Karpas-422 (cell line): ENCODE data around the gene DAPK3. TPM values are rescaled to one million over a fixed set of nuclear protein-coding genes. Genes with fewer than 3 reads are reported as not detected.

Source experiments
- small RNA-seq: library from RNA; depleted of rRNA; stranded (forward); fragments of <200 nt; gene quantifications from one replicate; pipeline ENCODE3, GENCODE V24; 2014
- total RNA-seq: library from RNA; depleted of rRNA; stranded (reverse); fragments of >200 nt; shearing (Covaris generic); gene quantifications from 2 replicates; pipeline ENCODE4 v1.2.3, GENCODE V29; 2014; ENCODE audit warnings: low replicate concordance; rRNA removed

DAPK3 gene
- total RNA-seq, 1 experiment from 2014 or later: 17.2 TPM

Small RNA genes within 50 kb of the gene (small RNA-seq; reads per million reads assigned to genes)
- not detected for gene RN7SL202P
- gene SNORD37: 85.7 reads per million, percentile 99 among the genes with 10 or more reads in this experiment

Other genes with a start within 250 kb of the DAPK3 start
- 14.7 and 55.0 TPM in 2 replicates for gene APBA3, start 209.4 kb downstream of the DAPK3 start, total RNA-seq
- gene MRPL54, start 208.4 kb downstream of the DAPK3 start, total RNA-seq: 44.2 and 76.7 TPM in 2 replicates
- gene RAX2, start 198.9 kb downstream of the DAPK3 start, total RNA-seq: not detected in 2 replicates
- gene MATK, start 184.7 kb downstream of the DAPK3 start, total RNA-seq: not detected in 2 replicates
- gene ZFR2, start 102.1 kb downstream of the DAPK3 start, total RNA-seq: not detected in 2 replicates
- not detected in 2 replicates for gene ATCAY, start 90.4 kb downstream of the DAPK3 start, total RNA-seq
- gene NMRK2, start 38.0 kb downstream of the DAPK3 start, total RNA-seq: not detected in 2 replicates
- gene EEF2, start 14.4 kb upstream of the DAPK3 start, total RNA-seq: 1,644 and 3,073 TPM in 2 replicates
- gene PIAS4, start 36.6 kb upstream of the DAPK3 start, total RNA-seq: 17.3 and 55.1 TPM in 2 replicates
- gene ZBTB7A, start 95.8 kb upstream of the DAPK3 start, total RNA-seq: 7.2 and 29.3 TPM in 2 replicates
- gene MAP2K2, start 153.0 kb upstream of the DAPK3 start, total RNA-seq: 106 and 270 TPM in 2 replicates
- gene CREB3L3, start 182.5 kb upstream of the DAPK3 start, total RNA-seq: not detected in 2 replicates
- 23.0 and 40.3 TPM in 2 replicates for gene SIRT6, start 211.5 kb upstream of the DAPK3 start, total RNA-seq
- 0.71 and 1.1 TPM in 2 replicates for gene ANKRD24, start 211.6 kb upstream of the DAPK3 start, total RNA-seq